GM18861 (cell line): ENCODE measurements around the gene ATAD1.
"Not testable (repeated sequence)": the region's sequence is repeated elsewhere in the genome, so short reads cannot be mapped to it uniquely, and the experiment has no call there.

Source experiments
- ATAC-seq: cut with Tn5 transposase; IDR thresholded peaks from one replicate; pipeline ENCODE4 v1.9.1; 2021; ENCODE audit not compliant: unreplicated experiment

ATAD1 gene

GRCh38 chr10:87846711-87847110 is 28.7 kb upstream of the ATAD1 start:
- ATAC-seq, result not testable (repeated sequence)

GRCh38 chr10:87846023-87846422 is 28.0 kb upstream of the ATAD1 start:
- ATAC-seq, result no peak

- ATAC-seq, result no peak
Observed at GRCh38 chr10:87845624-87845998, 27.6 kb upstream of the ATAD1 start.

GRCh38 chr10:87844837-87845623 is 27.0 kb upstream of the ATAD1 start:
- no peak for ATAC-seq

- no peak for ATAC-seq
Observed at GRCh38 chr10:87843714-87844113, 25.7 kb upstream of the ATAD1 start.

GRCh38 chr10:87842776-87843497 is 24.9 kb upstream of the ATAD1 start:
- ATAC-seq, result no peak

GRCh38 chr10:87842220-87842641 is 24.2 kb upstream of the ATAD1 start:
- no peak for ATAC-seq

- no peak for ATAC-seq
Observed at GRCh38 chr10:87841186-87841585, 23.2 kb upstream of the ATAD1 start.

GRCh38 chr10:87838650-87839049 is 20.6 kb upstream of the ATAD1 start:
- ATAC-seq, result no peak

GRCh38 chr10:87837445-87837844 is 19.4 kb upstream of the ATAD1 start:
- ATAC-seq, result no peak

GRCh38 chr10:87836098-87836497 is 18.1 kb upstream of the ATAD1 start:
- ATAC-seq, result no peak

GRCh38 chr10:87829986-87830729 is 12.1 kb upstream of the ATAD1 start:
- ATAC-seq, result no peak

- ATAC-seq, result not testable (repeated sequence)
Observed at GRCh38 chr10:87829051-87829450, 11.0 kb upstream of the ATAD1 start.

- ATAC-seq, result no peak
Observed at GRCh38 chr10:87827681-87828080, 9.7 kb upstream of the ATAD1 start.

- no peak for ATAC-seq
Observed at GRCh38 chr10:87826653-87827052, 8.6 kb upstream of the ATAD1 start.

GRCh38 chr10:87819289-87819585 is 1.2 kb upstream of the ATAD1 start:
- ATAC-seq, result no peak

GRCh38 chr10:87818505-87819288 is 671 bp upstream of the ATAD1 start:
- peak; percentile 46 for ATAC-seq

- no peak for ATAC-seq
Observed at GRCh38 chr10:87816898-87817608, 973 bp downstream of the ATAD1 start.

GRCh38 chr10:87816163-87816897 is 1.7 kb downstream of the ATAD1 start:
- ATAC-seq, result no peak
